Activated T-cell treated with anti-CD3 and anti-CD28 coated beads for 1 hour (primary cell): Measurements from ENCODE around the gene PDIK1L.
"Not testable (repeated sequence)": the region's sequence is repeated elsewhere in the genome, so short reads cannot be mapped to it uniquely, and the experiment has no call there.

Experiments used
- DNase-seq: peaks from one replicate; pipeline ENCODE4 v3.0.0-alpha.2; 2020; ENCODE audit warnings: low read depth

Gene PDIK1L

GRCh38 chr1:26090893-26091292, 20.7 kb upstream of the PDIK1L start:
- no peak for DNase-seq

DNA sequence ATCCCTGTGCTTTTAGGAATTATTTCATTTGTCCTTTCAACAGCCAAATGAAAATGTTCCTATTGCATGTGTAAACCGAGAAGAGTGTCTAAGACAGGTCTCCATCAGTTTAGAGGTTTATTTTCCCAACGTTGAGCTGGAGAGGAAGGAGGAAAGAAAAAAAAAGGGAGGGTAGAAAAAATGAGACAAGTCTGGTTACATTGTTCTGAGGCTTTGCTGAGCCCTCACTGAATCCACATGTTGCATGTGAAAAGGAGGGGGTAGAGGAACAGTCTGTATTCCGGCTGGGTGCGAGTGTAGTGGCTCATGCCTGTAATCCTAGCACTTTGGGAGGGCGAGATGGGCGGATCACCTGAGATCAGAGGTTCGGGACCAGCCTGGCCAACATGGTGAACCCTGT, 19.2 kb upstream of the PDIK1L start:
- DNase-seq: no peak

- DNase-seq: not testable (repeated sequence)
Measured at GRCh38 chr1:26093569-26093968, 18.1 kb upstream of the PDIK1L start.

DNA sequence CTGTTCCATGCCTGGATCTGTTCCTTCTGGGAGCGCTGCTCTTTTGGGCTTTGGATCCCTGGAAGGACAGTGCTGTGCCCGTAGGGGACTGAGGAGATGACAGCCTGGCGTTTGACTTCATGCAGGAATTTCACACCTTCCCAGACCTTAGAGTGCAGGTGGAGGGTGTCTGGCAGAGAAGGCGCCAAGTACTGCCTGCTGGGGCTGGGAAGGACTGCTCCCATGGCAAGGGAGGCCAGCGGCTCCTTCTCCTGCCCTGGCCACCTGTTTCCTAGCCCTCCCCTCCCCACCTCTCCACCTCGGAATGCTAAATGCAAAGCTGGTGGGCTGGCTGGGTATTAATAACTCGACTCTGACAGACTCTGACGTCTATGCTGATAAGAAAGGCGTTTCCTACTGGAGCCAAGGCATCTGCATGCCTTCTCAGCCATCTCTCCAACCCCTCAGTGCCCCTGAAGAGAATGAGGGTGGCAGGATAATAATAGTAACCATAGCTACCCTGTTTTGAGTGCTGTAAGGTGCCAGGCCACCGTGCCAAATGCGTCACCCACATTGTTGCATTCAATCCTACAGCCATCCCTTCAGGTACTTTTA, 17.5 kb upstream of the PDIK1L start:
- DNase-seq: no peak

DNA sequence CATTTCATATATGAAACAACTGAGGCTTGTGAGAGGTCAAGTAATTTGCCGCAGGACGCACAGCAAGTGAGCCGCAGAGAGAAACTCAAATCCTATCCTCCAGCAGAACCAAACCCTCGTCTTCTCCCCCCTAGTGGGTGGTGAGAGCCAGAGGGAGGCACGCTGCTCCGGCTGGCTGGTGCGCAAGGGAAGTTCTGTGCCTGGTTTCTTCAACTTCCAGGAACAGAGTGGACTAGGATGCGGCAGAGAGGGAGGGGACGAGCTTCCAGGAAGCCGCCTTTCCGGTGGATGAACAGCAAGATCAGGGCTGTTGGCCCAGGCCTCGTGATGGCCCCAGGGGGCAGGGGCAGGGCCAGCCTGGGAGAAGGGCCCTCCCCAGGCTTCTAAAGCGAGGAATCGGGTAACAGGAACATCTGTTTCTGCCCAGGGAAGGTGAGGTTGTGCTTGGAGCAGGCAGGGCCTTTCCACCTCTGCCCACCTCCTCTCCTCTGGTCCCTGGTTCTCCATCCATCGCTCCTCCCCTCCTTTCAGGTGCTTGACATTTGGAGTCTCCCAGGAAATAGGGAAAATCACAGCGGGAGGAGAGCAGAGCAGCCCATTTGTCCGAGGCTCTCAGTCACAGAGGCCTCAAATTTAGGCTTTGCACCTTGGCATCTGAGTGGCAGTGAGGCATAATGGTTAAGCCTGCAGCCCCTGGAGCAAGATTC, 16.8 kb upstream of the PDIK1L start:
- no peak for DNase-seq

DNA sequence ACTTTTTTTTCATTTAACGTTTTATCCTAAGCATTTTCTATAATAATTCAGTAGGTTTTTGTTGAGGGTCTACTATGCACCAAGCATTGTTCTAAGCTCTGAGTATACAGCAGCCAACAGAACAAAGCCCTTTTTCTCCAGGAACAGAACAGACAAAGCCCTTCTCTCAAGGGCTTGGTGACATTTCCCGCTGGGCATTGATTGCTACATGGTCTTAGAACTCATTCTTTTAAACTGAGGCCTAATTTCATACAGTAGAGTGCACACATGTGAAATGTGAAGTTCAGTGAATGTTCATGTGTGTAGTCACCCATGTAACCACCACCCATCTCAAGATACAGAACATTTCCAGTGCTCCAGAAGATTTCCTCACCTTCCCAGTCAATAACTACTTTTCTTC, 15.2 kb upstream of the PDIK1L start:
- no peak for DNase-seq

DNA sequence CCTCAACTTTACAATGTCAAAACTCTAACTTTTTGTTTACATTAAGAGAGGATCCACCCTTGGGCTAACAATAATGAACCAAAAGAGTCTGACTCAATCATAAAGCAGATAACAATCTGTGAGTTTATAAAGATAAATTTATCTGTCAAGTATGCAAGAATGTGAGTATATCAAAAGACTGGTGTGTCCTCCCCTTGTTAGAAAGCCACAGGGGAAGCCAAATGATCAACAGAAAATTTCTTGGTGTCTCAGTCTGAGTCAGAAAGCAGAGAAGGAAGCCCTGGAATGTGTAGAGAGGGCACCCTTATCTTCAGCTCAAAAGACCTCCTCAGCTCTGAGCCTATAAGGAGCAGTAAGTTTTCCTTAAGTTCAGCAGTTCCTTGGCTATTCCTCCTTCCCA, 13.9 kb upstream of the PDIK1L start:
- DNase-seq: no peak

DNA sequence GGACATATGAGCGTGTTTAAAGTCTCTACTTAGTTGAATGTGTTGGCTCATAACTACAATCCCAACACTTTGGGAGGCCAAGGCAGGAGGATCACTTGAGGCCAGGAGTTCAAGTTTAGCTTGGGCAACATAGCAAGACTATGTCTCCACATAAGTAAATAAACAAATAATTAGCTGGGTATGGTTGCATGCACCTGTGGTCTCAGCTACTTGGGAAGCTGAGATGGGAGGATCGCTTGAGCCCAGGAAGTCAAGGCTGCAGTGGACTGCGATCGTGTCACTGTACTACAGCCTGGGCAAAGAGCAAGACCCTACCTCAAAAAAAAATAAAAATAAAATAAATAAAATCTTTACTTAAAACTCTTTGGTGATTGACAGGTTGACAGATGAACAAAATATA, 13.0 kb upstream of the PDIK1L start:
- no peak for DNase-seq

GRCh38 chr1:26099780-26100179, 11.8 kb upstream of the PDIK1L start:
- DNase-seq: no peak

GRCh38 chr1:26100204-26100603, 11.4 kb upstream of the PDIK1L start:
- not testable (repeated sequence) for DNase-seq

DNA sequence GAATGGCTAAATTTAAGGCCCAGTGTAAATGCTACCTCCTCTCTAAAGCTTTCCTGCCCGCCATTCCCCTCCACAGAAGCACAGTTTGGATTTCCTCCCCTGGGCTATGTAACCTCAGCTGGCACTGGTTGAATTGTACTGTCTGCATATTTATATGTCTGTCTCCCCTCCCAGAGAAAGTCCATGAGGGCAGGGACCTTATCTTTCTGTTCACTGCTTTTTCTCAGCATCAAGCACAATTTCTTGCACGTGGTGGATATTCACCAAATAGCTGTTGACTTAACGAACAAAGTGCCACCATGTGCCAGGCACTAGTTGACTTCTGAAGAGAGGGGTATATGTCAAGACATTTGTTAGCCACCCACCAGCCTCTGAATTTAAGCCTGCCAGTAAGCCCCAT, 9.5 kb upstream of the PDIK1L start:
- DNase-seq: no peak

DNA sequence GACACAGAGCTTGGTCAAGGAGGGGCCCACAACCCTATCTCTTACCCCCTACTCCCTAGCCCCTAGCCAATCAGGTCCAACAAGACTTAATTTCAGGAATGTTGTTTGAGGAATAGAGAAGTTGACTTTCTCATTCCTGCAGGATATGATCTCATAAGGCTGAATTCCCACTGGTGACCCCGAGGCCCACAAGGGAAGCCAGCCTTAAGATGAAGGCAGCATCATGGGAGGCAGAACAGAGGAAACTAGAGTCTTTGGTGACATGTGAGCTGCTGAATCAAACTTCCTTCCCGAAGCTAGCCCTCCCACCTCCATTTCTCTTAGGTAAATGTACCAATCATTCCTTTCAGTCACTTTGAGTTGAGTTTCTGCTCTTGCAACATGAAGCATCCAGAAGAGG, 9.1 kb upstream of the PDIK1L start:
- DNase-seq: no peak

GRCh38 chr1:26105226-26105548, 6.4 kb upstream of the PDIK1L start:
- DNase-seq: not testable (repeated sequence)

DNA sequence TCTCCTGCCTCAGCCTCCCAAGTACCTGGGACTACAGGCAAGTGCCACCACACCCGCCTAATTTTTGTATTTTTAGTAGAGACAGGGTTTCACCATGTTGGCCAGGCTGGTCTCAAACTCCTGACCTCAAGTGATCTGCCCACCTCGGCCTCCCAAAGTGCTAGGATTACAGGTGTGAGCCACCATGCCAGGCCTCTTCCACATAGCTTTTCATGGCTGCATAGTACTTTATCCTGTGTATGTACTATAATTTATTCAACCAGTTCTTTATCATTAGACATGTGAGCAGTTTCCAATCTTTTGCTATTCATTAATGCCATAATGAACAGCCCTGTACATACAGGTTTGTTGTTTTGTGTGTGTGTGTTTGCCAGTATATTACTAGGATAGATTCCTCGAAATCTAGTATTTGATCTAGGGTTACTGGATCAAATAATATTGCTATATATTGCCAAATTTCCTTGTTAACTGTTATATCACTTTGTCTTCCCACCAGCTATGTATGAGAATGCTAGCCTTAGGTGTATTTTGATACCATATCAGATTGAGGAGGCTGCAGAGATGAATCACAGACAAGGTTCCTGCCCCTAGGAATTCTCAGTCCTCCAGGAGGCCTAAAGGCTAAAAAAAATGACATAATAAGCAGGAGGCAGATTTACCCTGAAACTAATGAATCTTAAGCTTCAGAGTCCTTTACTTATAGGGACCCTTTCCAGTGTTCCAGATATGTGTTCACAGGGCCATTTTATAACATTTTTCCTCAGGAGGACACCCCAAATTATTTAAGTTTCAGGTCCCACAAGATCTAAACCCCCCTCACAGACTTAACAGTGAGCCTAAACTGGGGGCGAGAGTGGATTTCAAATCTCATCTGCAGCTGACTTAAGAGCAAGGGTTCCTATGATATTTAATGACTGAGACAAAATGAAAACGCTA, 2.1 kb upstream of the PDIK1L start:
- DNase-seq: no peak

DNA sequence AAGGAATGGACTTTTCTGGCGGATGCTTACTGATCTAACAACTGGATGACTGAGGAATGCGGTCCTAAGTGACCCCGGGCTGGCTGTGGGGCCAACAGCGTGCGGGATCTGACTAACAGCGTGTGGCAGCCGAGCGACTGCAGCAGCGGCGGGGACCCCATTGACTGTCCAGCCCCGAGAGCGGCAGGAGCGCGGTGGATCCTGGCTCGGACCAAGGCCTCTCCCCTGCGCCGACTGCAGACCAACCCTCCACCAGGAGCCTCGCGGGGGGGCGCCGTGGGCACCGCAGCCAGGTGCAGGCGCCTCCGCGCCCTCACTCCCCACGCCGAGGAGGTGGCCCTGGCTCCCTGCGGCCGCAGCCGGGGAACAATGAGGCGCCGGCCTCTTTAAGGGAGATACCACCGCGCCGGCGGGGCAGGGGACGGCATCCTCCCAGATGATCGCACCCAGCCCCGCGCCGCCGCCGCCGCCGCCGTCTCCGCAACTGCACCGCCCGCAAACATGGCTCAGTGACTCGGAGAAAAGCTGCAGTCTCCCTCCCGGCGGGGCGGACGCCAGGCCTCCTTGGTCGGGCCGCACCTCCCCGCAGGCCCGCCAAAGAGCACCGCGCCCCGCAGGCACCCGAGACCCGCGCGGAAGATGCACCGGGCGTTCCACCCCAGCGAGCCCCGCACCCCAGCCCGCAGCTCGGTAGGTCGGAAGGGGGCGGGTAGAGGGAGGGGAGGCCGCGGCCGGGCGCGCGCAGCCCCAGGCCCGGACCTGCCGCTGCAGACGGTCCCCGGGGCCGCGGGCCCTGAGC, 694 bp upstream of the PDIK1L start:
- peak; percentile 64 for DNase-seq

- no peak for DNase-seq
Measured at GRCh38 chr1:26112407-26112775, 767 bp downstream of the PDIK1L start.

GRCh38 chr1:26114165-26114927, 2.7 kb downstream of the PDIK1L start:
- no peak for DNase-seq

GRCh38 chr1:26119892-26120608, 8.4 kb downstream of the PDIK1L start:
- DNase-seq: no peak

DNA sequence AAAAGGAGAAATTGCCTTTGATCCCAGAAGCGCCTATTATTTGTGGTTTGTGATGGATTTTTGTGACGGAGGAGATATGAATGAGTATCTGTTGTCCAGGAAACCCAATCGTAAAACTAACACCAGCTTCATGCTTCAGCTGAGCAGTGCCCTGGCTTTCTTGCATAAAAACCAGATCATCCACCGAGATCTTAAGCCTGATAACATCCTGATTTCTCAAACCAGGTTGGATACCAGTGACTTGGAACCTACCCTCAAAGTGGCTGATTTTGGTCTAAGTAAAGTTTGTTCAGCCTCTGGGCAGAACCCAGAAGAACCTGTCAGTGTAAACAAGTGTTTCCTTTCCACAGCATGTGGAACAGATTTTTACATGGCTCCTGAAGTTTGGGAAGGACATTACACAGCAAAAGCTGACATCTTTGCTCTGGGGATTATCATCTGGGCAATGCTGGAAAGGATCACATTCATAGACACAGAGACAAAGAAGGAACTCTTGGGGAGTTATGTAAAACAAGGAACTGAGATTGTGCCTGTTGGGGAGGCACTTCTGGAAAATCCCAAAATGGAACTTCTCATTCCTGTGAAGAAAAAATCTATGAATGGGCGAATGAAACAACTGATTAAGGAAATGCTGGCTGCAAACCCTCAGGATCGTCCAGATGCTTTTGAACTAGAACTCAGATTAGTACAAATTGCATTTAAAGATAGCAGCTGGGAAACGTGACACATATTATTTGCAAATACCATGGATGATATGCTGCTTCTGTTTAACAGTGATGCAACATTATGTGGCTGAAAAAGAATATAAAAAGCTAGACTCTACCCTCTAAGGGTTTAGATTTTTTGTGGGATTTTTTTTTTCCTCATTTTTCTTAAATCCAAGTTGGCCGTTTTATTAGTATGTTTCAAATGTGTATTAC, 10.5 kb downstream of the PDIK1L start:
- no peak for DNase-seq
